Effector CD4-positive, alpha-beta T cell (primary cell): Measurements from ENCODE around the gene TCEA2.

Experiments used
- DNase-seq: peaks from one replicate; pipeline ENCODE4 v3.0.0-alpha.2; 2020

Gene TCEA2

DNA sequence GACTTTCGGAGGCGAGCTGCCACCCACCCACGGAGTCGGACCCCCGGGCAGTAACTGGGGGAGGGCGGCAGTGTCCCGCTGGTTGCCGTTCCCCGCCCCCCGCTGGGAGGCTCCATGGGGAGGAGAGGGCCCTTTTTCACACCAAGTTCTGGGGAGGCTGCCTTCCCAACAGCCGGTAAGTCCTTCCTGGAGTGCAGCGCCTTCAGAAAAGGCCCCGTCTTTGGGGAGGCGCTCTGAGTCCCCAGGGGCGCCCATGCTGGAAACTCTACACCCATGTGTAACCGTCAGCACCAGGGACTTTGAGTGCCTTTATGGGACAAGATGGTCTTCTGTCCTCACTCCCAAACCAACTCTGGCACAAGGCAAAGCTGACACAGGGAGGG lies 13.1 kb upstream of the TCEA2 start:
- no peak for DNase-seq

DNA sequence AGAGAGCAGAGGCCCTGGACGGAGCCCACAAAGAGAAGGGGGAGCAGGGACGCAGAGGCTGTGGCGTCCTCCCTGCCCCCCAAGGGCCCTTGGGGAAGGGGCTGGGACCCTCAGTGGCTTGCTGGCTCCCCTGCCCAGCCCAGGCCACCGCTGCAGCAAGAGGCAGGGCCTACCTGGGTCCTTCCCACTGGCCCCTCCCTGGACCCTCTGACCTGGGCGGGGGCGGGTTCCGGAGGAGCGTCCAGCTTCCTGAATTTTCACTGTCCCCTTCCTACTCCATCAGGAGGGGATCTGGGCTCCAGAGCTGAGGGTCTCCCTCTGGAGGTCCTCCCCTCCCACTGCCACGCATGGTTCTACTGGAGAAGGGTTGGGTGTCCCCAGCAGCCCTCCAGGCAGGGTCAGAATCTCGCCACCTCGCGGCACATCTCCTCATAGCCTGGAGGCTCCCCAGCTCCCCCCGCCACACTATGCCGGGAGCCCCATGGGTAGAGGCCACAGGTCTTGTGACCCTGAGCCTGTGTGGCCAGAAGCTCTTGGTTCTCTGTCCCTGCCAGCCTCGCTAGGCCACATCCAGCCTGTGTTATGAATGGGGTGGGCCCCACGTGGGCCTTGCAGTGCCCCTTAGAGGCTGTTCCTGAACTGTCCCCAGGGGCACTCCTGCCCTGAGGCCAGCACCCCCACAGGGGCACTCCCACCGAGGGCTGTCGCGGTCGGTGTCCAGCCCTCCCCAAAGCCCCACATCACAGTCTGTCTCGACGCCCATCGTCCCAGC lies 12.6 kb upstream of the TCEA2 start:
- no peak for DNase-seq

DNA sequence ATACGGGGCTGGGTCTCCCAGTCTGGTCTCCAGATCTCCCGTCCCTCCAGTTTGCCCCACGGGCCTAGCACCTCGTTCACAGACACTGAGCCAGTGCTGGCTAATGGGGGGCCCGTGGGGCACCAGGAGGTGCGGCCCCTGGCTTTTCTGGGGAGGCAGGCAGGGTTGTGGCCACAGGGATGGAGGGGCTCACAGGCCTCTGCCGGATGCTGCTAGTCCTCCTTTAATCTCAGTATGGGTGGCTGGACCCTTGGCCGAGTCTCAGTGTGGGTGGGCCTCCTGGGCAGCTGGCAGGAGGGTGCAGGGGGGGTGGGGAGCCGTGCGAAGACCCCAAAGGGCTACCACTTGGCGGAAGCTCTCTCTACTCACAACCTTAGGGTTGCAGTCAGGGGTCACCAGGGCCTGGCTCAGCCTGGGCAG lies 12.0 kb upstream of the TCEA2 start:
- DNase-seq, result no peak

DNA sequence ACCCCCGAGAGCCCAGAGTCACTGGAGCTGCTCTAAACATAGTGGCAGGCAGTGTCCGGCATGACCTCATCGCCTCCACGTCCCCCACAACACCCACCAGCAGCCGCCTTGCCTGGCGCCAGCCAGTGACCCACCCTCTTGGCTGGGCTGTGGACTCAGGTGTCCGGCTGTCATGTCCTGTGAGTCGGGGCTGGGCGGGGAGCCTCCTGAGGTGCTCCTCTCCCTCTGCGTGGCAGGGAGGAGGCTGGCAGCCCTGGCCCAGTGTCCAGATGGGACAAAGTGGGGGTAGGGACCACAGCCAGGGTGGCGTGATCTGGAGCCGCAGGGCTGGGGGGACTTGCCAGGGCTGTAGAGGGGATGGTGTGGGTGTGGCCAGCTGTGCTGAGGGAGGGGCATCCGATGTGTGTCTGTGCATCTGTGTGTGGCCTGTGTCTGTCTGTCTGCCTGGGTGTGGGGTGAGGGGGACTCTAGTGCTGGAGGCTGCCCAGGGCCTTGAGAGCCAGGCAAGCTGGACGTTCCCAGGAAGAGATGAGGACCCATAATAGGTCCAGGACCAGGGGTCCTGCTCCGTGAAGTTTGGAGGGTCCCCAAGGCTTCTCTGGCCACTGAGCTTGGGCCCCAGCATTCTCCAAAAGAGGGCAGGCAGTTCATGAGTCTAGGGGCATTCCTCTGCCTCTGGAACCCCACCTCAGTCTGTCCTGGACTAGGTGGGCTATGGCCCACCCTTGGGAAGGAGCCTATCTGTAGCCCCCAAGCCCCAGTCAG lies 11.3 kb upstream of the TCEA2 start:
- DNase-seq, result no peak

DNA sequence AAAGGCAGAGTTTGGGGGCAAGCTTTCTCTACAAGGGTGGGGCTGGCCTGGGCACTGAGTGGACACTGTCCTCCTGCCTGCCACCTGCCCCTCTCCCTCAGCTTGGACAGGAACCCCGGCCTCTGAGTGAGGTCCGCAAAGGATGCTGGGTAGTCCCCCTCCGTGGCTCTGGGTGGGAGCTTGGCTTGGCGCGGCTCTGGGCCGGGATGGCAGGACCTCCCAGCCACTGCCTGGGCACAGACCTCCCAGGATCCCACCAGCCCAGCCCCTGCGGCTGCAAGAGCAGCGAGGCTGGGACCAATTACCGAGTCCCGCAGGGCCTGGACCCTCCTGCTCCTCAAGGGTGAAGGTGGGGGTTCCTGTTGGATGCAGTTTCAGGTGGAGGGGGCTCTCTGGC lies 10.7 kb upstream of the TCEA2 start:
- no peak for DNase-seq

DNA sequence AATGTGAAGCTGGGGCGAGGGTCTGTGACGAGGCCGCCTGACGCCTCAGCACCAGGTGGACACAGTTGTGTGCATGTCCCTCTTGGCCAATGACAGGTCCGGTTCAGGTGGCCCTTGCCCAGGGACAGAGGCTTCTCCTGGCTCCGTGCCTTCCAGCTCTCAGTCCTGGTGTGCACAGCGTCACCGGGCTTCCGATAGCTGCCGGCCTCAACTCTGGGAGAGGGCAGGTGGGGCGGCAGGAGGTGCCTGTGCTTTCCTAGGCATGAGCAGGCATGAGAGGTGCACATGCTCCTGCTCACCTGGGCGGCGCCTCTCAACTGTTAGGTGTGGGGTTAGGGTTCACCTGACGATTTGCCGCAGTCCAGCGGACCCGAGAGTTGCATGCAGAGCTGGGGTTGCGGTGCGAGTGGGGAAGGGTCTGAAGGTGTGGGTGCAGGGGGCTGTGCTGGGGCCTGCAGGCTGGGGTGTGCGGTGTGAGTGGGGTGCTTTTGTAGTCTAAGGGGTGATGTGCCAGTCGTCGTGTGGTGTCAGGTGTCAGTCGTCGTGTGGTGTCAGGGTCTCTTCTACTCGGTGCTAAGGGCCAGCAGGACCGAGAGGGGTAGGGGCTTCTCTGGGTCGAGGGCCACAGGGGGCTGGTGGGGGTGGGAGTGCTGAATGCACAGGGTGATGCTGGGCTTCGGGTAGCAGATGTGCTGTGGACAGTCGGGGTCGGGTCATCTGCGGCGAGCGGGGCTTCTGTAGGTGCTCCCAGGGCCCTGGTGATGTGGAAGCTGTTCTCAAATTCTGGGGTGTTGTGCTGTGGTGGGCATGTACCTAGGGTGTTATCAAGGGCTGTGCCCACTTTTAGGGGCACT lies 9.8 kb upstream of the TCEA2 start:
- no peak for DNase-seq

DNA sequence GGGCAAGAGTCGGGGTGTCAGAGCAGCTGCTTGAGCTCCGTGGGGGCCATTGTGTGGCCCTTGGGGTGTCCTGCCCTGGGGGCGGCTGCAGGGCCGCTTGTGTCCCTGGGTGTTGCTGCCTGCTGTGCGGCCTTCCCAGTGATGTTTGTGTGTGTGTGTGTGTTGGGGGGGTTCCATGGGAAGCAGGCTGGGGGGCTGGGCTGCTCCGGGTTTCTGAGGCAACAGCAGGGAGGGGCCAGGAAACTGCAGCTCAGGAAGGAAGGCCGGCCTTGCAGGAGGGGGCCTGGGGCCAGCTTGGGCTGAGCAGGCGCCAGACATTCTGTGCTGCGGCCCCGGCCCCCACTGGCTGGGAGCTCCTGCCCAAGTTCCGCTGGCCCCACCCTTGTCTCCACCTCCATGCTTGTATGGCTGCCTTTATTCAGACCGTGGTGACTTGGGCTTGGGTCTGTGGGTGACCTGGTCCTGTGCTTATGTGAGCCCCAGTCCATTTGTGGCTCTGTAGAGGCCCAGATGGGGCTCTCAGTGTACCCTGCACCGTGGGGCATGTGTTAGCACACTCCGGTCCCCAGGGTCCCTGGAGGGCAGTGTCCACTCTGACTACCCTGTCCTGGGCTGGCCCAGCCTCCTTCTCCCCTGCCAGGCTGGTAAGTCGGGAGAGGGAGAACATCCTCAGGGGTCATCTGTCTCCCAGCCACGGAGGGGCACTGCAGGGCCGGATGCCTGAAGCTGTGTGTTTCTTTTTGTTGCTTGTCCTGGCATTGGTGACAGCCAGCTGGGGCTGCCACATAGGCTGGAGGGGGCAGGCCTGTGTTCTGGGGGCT lies 8.9 kb upstream of the TCEA2 start:
- no peak for DNase-seq

DNA sequence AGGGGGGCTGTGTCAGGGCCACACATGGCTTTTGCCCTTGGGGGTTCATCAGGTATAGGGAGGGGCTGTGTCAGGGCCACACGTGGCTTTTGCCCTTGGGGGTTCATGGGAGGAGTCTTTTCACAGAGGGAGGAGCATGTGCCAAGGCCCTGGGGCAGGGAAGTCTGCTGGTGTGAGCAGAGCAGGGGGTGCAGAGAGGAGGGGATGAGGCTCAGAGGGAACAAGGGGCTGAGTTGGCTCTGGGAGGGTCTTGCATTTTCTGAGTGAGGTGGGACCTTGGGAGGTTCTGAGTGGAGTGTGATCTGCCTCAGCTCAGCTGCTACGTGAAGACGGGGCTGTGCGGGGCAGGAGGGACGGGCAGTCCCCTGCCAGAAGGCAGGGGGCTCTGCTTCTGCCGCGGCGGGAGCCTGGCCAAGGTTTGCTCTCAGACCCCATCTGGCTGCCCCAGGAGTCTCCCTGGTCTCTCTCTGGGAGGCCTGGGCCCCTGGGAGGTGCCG lies 7.6 kb upstream of the TCEA2 start:
- DNase-seq, result no peak

DNA sequence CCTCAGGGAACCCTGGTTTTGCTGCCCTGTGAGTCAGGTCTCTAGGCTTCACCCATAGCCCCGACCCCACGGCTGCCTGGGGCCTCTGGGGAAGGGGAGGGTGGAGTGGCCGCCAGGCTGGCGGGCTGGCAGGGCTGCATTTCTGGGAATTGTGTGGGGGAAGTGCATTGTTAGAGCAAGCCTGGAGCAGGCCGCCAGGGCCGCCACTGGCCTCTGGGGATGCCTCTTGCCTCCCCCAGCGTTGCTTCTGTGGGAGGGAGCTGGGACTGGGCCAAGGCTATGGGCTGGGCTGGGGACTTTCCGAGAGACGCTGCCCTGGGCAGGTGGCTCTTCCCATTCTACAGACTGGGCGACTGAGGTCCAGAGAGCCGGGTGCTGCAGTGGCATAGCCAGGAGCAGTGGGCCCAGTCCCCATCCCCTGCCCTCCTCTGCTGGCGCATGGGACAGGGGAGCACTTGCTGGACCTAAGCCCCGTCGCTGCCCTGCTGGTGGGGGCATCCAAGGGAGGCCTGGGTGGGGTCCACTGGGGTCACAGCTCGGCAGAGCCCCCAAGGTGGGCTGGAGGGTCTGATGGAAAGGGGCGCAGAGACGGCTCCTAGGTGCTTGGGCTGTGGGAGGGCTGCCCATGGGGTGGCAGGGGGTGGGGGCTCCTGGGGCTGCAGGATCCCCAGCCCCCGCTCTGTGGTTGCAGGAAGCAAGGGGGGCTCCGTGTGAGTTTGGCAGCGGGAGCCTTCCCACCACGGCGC lies 6.9 kb upstream of the TCEA2 start:
- DNase-seq, result no peak

DNA sequence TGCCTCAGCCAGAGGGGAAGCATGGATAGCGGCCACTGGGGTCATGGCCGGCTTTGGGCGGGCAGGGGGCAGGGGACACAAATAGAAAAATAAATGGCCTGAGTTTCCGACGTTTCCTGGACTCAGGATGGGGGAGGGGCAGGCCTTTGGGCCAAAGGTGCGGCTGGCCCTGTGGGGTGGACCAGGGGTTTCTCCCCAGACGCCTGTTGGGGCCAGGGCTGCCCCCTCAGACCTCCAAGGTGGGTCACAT lies 6.4 kb upstream of the TCEA2 start:
- DNase-seq, result no peak

DNA sequence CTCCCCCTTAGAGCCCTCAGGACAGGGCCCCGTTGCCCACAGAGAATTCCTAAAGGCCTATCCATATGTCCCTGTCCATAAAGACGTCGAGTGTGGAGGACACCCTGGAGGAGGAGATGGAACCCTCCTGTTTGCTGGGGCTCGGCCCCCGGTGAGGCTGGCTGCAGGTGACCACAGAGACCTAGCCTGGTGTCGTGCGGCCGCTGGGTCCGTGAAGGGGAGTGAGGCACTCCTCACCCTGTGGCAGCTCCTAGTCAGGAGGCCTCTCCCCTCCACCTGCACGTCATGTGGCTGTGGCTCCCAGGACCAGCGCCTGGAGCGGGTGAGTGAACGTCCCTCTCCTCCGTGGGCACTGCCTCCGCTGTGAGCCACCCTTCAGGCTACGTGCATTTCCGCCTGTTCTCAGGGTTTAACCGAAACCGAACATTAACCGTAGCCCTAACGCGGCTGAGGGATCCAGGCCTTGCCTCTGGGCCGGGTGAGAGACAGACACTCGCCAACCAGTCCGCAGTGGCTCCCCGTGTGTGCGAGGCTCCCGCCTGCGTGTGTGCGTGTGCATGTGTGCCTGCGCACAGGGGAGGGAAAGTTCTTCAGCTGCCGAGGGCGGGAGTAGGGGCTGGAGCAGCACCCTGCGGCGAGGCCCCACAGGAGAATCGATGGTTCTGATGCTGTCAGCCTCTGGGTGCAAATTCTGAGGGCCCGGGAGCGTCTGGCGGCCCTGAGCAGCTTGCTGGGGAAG lies 5.9 kb upstream of the TCEA2 start:
- no peak for DNase-seq

DNA sequence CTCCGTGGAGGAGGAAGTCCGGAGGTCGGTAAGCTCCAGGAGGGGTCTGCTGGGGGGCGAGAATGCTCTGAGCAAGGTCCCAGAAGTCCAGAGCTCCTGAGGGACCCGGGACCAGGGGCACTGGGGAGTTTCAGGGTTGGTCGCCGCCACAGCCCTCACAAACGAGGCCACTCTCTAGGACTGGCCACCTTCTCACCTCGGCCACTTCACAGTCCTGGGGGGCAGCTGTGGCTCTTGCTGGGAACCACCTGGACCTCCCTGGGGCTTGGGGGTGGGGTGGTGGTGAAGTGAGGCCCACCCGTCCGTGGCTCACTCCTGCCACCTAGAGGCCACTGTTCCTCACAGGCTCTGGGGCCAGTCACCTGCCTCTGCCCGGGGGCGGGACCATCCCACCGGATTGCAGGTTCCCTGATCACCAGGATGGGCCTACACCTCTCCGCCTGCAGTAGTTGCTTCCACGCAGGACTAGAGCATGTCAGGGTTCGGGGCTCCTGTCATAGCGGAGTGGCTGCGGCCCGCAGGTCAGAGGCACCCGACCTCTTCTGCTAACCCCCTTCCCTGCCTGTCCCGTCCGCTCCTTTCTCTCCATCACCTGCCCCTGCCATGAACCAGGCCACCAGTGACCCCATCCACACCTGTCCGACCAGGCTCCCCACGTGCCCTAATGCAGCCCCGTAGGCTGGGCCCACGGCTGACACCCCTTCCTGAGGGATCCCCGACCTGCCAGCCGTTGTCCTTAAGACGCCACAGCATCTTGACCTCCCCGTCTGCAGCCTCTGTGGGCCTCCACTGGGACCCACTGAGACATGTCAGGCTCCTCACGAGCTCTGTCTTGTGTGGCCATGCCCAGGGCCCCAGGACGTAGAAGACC lies 5.1 kb upstream of the TCEA2 start:
- peak; percentile 74 for DNase-seq

DNA sequence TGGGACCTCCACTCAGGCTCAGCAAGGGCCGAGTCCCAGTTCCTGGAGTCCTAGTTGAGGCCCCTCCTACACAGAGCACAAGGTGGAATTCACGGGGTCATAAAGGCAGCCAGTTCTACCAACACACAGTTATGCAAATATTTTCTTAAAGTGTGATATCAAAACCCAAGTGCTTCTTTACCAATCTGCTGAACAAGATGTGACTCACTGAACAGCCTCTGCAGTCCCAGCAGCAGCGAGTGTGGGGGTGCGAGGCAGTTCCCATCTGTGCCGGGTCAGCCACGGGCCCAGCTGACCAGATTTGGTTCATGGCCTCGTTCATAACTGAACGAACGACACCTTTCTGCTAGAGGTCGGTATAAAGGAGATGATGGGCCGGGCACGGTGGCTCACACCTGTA lies 4.5 kb upstream of the TCEA2 start:
- DNase-seq, result no peak

DNA sequence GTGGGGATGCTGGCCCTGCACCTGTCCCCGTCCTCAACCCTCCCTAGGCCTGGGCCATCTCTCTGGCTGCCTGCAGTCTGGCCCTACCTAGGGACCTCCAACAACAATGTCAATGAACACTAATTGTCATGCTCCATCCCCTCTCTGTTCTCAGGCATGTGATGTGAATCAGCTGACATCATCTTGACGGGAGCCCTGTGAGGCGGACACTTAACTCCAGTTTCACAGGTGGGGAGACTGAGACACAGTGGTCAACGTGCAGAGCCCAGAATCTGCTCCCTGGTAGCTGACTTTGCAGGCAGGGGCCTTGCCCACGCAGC lies 762 bp upstream of the TCEA2 start:
- no peak for DNase-seq

DNA sequence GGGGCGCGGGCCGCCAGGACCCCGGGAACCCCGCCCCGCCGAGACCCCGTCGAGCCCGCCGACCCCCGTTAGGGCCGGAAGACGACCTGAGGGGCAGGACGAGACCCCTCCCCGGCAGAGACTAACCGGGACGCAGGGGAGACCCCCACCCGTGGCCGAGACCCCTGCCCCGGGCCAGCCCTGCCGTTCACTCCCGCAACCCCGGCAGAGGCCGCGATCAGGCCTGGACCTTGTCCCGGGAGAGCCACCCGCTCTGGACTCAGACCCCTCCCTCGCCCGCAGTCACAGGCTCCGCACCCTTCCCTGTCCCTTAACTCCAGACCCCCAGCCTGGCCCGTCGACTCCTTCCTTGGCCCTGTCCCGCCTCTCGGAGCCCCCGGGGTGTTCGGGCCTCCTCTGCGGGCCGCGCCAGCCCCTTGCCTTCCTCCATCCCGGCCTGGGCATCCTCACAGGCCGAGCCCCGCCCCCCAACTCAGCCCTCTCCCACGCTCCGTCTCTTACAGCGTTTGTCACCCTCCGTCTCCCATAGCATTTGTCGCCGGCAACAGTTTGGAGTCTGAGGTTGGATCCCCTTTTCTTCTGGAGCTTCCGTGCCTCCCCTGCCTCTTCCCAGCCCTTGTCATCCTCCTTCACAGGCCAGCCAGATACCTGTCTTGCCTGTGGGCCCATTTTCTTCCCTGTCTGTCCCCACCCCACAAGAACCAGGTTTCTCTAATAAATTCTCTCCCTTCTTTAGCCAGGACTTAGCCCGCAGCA lies 569 bp downstream of the TCEA2 start:
- DNase-seq, result no peak

DNA sequence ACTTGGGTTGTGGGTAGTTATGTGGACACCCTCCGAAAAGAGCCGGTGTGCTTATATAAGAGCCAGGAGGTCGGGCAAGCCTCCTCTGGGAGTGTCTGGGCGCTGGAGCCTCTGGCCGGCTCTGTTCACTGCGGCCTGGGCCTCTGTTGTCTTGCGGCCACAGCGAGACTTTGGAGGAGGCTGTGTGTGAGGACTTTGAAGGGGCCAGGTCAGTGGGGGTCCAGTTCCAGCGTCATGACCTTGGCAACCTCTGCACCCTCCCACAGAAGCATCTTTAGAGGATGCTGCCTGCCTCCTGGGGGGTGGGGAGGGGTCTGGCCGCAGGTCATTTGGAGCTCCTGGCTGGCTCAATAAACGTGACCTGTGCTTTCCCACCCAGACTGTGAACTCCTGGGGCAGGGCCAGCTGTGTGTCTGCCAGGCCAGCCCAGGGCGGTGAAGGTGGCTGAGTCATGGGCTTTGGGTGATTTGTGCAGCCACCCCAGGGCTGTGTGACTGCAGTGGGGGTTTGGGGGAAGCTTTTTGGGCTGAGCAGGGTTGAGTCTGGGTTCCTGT lies 1.2 kb downstream of the TCEA2 start:
- no peak for DNase-seq

DNA sequence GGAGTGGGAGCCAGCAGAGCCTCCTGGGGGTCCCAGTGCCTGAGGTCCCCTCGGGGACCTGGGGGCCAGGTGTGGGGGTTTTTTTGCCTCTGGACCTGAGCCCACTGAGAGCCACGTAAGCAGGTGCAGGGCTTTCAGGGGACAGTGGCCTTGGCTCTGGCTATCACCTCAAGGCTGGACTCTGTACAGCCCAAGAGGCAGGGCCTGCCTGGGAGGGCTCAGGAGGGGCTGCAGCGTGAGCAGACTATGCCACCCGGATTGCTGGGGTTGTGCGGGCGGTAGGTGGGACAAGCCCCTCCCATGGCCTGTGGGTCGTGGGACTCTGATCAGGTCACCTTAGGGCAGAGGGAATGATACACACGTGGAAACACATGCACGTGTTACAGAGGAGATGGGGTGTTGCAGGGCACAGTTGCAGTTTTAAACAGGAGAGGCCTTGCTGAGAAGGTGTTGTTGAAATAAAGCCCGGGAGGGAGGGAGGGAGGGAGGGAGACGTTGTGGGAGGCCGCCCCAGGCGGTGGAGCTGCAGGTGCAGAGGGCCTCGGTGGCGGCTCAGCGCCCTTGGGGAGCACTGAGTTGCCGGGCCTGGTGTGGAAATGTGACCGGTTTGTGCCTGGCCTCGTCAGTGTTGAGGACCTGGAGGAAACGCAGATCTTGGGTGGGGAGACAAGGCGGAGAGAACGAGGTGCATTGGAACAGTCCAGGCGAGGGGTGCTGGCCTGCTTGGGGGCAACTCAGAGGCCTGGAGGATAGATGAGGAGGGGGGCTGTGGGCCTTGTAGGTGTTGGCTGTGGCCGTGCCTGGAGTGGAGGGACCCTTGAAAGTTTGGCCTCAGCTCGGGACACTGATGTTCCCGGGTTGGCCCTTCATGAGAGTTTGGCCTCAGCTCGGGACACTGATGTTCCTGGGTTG lies 2.3 kb downstream of the TCEA2 start:
- DNase-seq, result no peak

DNA sequence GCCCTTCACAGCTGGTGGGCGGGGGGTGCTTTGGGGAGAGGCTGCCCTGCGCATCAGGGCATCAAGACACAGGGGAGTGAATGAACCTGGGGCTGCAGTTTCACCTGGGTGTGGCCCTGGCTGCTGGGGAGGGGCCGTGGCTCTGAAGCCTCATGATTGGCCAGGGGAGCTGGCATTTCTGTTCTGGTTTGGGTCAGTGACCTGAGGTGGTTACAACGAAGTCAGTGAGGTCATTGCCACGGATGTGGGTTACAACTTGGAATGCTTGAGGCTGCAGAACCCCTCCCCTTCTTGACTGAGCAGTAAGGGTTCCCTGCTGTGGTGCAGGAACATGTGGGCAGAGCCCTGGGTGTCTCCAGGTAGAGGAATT lies 3.0 kb downstream of the TCEA2 start:
- DNase-seq, result peak; percentile 33
